Body of pancreas (tissue), 4 donors: ENCODE results near the gene MTM1.

Experiments used
- POLR2A ChIP-seq, 3 donors: fragments of 450-650 bp; IDR thresholded peaks; one replicate each; pipeline ENCODE4 v1.6.1; 2016; ENCODE audit warnings: antibody characterized with exemption in 3 of 3, mild to moderate bottlenecking in 2 of 3
- TF ChIP-seq, protein P1 (sequence below), 7 experiments: fragments of 450-650 bp in 4 of 7; fragments of 200-600 bp in 3 of 7; sonication (generic) in 3 of 7; IDR thresholded peaks; one replicate each; pipeline ENCODE4 v1.5.1; 2016 to 2019; ENCODE audit warnings: antibody characterized with exemption in 7 of 7

DNA sequence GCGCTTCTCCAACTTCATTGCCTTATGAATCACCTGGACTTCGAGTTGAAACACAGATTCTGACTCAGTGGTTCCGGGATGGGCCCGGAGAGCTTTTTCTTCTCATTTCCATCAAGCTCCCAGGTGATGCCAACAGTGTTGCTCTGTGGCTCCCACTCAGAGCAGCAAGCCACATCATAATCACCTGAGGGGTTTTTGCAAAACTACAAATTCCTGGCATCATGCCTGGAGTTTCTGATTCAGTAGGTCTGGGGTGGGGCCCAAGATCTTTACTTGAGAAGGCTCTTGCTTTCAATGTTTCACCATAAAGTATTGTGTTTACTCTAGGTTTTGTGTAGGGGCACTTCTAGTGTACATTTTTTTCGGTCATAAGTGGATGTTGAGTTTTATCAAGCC lies 7.0 kb downstream of the MTM1 start:
- no peak for TF ChIP-seq POLR2A (IDR thresholded peaks at IDR 0.05)
- TF ChIP-seq, protein P1, sequence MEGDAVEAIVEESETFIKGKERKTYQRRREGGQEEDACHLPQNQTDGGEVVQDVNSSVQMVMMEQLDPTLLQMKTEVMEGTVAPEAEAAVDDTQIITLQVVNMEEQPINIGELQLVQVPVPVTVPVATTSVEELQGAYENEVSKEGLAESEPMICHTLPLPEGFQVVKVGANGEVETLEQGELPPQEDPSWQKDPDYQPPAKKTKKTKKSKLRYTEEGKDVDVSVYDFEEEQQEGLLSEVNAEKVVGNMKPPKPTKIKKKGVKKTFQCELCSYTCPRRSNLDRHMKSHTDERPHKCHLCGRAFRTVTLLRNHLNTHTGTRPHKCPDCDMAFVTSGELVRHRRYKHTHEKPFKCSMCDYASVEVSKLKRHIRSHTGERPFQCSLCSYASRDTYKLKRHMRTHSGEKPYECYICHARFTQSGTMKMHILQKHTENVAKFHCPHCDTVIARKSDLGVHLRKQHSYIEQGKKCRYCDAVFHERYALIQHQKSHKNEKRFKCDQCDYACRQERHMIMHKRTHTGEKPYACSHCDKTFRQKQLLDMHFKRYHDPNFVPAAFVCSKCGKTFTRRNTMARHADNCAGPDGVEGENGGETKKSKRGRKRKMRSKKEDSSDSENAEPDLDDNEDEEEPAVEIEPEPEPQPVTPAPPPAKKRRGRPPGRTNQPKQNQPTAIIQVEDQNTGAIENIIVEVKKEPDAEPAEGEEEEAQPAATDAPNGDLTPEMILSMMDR (IDR thresholded peaks at IDR 0.05), result no peak
